SK-N-SH treated with all-trans-retinoic acid at 6 μM for 48 hours (cell line): ENCODE measurements around the gene ALPK3.

Source experiments
- ARNTL ChIP-seq: fragments of 450-650 bp; formaldehyde crosslinking; IDR thresholded peaks from 2 replicates; pipeline ENCODE4 v1.5.0; 2020; ENCODE audit warnings: low read depth, mild to moderate bottlenecking, moderate library complexity, borderline replicate concordance
- BACH2 ChIP-seq: fragments of 250-450 bp; sonication (Bioruptor Pico); IDR thresholded peaks from 2 replicates; pipeline ENCODE4 v1.9.0; 2021; ENCODE audit warnings: mild to moderate bottlenecking, borderline replicate concordance
- OSR1 ChIP-seq: fragments of 250-450 bp; sonication (Bioruptor Pico); IDR thresholded peaks from 2 replicates; pipeline ENCODE4 v1.8.0; 2022; ENCODE audit warnings: moderate library complexity, mild to moderate bottlenecking, inconsistent platforms
- SNAI2 ChIP-seq: fragments of 250-450 bp; sonication (Bioruptor Pico); IDR thresholded peaks from 2 replicates; pipeline ENCODE4 v1.5.0; 2020; ENCODE audit warnings: mild to moderate bottlenecking, moderate library complexity
- ZFP3 ChIP-seq: fragments of 250-450 bp; sonication (Bioruptor Pico); IDR thresholded peaks from 2 replicates; pipeline ENCODE4 v1.5.0; 2020; ENCODE audit warnings: mild to moderate bottlenecking, moderate library complexity
- ZNF8 ChIP-seq: fragments of 450-650 bp; formaldehyde crosslinking; IDR thresholded peaks from 2 replicates; pipeline ENCODE4 v1.5.0; 2020; ENCODE audit warnings: mild to moderate bottlenecking, moderate library complexity
- TF ChIP-seq, protein P1 (sequence below): fragments of 250-450 bp; sonication (Bioruptor Pico); IDR thresholded peaks from 2 replicates; pipeline ENCODE4 v1.8.0; 2020; ENCODE audit warnings: mild to moderate bottlenecking, moderate library complexity, borderline replicate concordance

DNA sequence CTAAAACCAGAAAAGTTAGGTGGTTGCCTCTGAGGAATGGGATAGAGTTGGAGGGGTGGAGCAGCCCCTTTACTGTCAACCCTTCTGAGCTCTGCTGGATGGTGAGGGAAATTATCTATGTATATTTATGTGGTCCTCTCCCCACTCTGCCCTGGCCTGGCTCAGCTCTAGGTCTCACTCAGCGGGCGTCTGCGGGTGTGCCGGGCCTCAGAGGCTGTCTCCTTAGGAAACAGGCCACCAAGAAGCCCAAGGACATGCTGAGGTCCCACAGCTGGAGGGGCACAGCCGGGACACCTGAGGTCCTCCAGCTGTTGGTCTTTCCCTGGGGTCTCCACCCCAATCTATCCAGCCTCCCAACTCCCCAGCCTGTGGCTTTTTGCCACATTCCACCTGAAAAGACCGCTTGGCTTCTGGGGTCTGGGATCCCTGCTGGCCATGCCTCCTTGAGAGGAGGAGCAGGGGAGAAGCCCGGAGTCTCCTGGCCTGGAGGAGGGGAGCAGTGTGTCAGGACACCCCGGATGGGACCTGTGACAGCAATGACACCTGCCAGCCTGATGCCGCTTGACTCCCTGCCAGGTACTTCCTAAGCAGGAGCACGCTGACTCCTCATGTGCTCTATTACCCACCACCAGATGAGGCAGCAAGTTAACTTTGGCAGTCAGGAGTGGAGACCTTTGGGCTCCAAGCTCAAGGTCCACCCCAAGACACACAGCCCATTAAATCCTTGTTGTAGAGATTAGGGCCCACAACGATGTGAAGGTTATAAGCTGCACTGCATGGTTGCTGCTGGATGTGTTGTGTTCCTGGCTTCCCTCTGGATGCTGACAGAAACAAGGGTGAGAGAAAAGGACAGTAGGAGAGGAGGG, 67.0 kb downstream of the ALPK3 start, which contains the start of gene SLC28A1:
- TF ChIP-seq, protein P1, sequence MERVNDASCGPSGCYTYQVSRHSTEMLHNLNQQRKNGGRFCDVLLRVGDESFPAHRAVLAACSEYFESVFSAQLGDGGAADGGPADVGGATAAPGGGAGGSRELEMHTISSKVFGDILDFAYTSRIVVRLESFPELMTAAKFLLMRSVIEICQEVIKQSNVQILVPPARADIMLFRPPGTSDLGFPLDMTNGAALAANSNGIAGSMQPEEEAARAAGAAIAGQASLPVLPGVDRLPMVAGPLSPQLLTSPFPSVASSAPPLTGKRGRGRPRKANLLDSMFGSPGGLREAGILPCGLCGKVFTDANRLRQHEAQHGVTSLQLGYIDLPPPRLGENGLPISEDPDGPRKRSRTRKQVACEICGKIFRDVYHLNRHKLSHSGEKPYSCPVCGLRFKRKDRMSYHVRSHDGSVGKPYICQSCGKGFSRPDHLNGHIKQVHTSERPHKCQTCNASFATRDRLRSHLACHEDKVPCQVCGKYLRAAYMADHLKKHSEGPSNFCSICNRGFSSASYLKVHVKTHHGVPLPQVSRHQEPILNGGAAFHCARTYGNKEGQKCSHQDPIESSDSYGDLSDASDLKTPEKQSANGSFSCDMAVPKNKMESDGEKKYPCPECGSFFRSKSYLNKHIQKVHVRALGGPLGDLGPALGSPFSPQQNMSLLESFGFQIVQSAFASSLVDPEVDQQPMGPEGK (CRISPR knock-in tag): no peak
- TF ChIP-seq SNAI2 (CRISPR knock-in tag) (no peak), ZNF8 (CRISPR knock-in tag) (no peak), OSR1 (CRISPR knock-in tag) (no peak), ARNTL (CRISPR knock-in tag) (no peak), BACH2 (no peak), ZFP3 (no peak)
